SK-N-SH treated with all-trans-retinoic acid at 6 μM for 48 hours (cell line): ENCODE measurements around the gene RBMS3.

Experiments used
- CREB5 ChIP-seq: fragments of 250-450 bp; sonication (Bioruptor Pico); IDR thresholded peaks from 2 replicates; pipeline ENCODE4 v1.5.1; 2020; ENCODE audit warnings: low read depth, mild to moderate bottlenecking, moderate library complexity
- GLIS3 ChIP-seq: fragments of 250-450 bp; sonication (Bioruptor Pico); IDR thresholded peaks from 2 replicates; pipeline ENCODE4 v1.5.0; 2020; ENCODE audit warnings: mild to moderate bottlenecking, moderate library complexity
- POU6F1 ChIP-seq: fragments of 250-450 bp; sonication (Bioruptor Pico); IDR thresholded peaks from 2 replicates; pipeline ENCODE4 v1.8.0; 2021; ENCODE audit warnings: low read depth, mild to moderate bottlenecking, moderate library complexity, borderline replicate concordance
- PPARA ChIP-seq: fragments of 250-450 bp; sonication (Bioruptor Pico); IDR thresholded peaks from 2 replicates; pipeline ENCODE4 v1.5.0; 2020; ENCODE audit warnings: mild to moderate bottlenecking, borderline replicate concordance
- ZFP30 ChIP-seq: fragments of 450-650 bp; formaldehyde crosslinking; IDR thresholded peaks from 2 replicates; pipeline ENCODE4 v1.5.0; 2022; ENCODE audit warnings: mild to moderate bottlenecking, moderate library complexity

GRCh38 chr3:29889215-29889614, 608.3 kb downstream of the RBMS3 start:
- TF ChIP-seq POU6F1 (CRISPR knock-in tag) (no peak), CREB5 (CRISPR knock-in tag) (no peak), PPARA (CRISPR knock-in tag) (no peak), ZFP30 (CRISPR knock-in tag) (no peak), GLIS3 (CRISPR knock-in tag) (no peak)
